Uterus (tissue), 4 donors: ENCODE results near the gene TRABD2B. TPM values are rescaled to one million over a fixed set of nuclear protein-coding genes. Genes with fewer than 3 reads are reported as not detected.

ENCODE experiments used
- DNase-seq, 2 donors: peaks; one replicate each; pipeline ENCODE4 v3.0.0-alpha.2; 2019 to 2020
- H3K27ac ChIP-seq, 2 donors: fragments of 200-600 bp; sonication (generic); 1 replicate in 1 of 2; 2 replicates in 1 of 2; pipeline ENCODE4 v1.5.1; 2016 to 2018
- H3K27me3 ChIP-seq, 2 donors: fragments of 200-600 bp; sonication (generic); one replicate each; pipeline ENCODE4 v1.5.1; 2018 to 2019; ENCODE audit warnings: control low read depth in 1 of 2
- H3K36me3 ChIP-seq, 2 donors: fragments of 200-600 bp; sonication (generic); one replicate each; pipeline ENCODE4 v1.5.1; 2019; ENCODE audit warnings: control low read depth in 1 of 2
- H3K4me1 ChIP-seq, 2 donors: fragments of 200-600 bp; sonication (generic); one replicate each; pipeline ENCODE4 v1.5.1; 2018 to 2019; ENCODE audit warnings: control low read depth in 1 of 2
- H3K4me3 ChIP-seq, 2 donors: fragments of 200-600 bp; sonication (generic); 1 replicate in 1 of 2; 2 replicates in 1 of 2; pipeline ENCODE4 v1.5.1; 2018 to 2019; ENCODE audit warnings: mild to moderate bottlenecking in 1 of 2
- H3K9me3 ChIP-seq, 2 donors: fragments of 200-600 bp; sonication (generic); one replicate each; pipeline ENCODE4 v1.5.1; 2019; ENCODE audit warnings: control low read depth in 1 of 2
- POLR2A ChIP-seq, 2 donors: fragments of 450-650 bp; IDR thresholded peaks; one replicate each; pipeline ENCODE4 v1.6.1; 2016; ENCODE audit warnings: antibody characterized with exemption in 2 of 2, mild to moderate bottlenecking in 1 of 2, moderate library complexity in 1 of 2
- intact Hi-C: fragments of 100-400 bp; cut with DNase I; formaldehyde crosslinking; loops from one replicate; pipeline ENCODE4 v1.15.1; 2023; ENCODE audit warnings: low total_unique reads
- total RNA-seq, 4 donors: library from RNA; depleted of rRNA in 3 of 4; stranded (reverse); fragments of >200 nt in 3 of 4; gene quantifications; one replicate each; pipeline versions ENCODE4 v1.1.0 to v1.2.4, GENCODE V29; 2014 to 2023
- TF ChIP-seq, protein P1 (sequence below), 4 experiments: fragments of 200-600 bp in 2 of 4; fragments of 450-650 bp in 2 of 4; sonication (generic) in 2 of 4; IDR thresholded peaks; one replicate each; pipeline ENCODE4 v1.5.1; 2016 to 2019; ENCODE audit warnings: antibody characterized with exemption in 4 of 4, mild to moderate bottlenecking in 2 of 4, moderate library complexity in 1 of 4
- donor health status: DM: yes; HTN: yes; CAD: no.

TRABD2B gene
- total RNA-seq, 4 donors from 2014 or later = under 0.01 to 1.6 (median 1.0) TPM

DNA sequence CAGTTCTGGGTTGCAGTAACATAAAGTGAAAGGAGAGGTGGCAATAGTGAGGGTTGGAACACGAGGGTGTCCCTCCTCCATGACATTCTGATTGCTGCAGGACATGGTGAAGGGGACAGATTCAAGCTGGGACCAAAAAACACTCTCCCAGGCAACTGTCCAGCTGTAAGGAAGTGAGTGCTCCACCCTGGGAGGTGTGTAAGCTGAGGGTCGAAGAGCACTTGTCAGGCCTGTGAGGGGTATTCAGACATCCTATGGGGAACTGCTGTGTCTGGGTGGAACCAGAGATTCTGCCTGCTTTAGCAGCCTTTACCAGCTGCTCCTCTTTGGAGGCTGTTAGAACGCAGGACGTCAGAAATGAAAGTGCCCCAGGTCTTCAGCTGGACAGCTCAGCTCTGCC, 212.1 kb downstream of the TRABD2B start:
- no peak overlapping the region for H3K4me3 ChIP-seq
- intact Hi-C loops = no loop called here
- no peaks in the 10 kb centered on the region for H3K9me3 ChIP-seq
- H3K36me3 ChIP-seq = no peaks in the 10 kb centered on the region
- no peak for DNase-seq
- no peak for TF ChIP-seq POLR2A (IDR thresholded peaks at IDR 0.05)
- TF ChIP-seq, protein P1, sequence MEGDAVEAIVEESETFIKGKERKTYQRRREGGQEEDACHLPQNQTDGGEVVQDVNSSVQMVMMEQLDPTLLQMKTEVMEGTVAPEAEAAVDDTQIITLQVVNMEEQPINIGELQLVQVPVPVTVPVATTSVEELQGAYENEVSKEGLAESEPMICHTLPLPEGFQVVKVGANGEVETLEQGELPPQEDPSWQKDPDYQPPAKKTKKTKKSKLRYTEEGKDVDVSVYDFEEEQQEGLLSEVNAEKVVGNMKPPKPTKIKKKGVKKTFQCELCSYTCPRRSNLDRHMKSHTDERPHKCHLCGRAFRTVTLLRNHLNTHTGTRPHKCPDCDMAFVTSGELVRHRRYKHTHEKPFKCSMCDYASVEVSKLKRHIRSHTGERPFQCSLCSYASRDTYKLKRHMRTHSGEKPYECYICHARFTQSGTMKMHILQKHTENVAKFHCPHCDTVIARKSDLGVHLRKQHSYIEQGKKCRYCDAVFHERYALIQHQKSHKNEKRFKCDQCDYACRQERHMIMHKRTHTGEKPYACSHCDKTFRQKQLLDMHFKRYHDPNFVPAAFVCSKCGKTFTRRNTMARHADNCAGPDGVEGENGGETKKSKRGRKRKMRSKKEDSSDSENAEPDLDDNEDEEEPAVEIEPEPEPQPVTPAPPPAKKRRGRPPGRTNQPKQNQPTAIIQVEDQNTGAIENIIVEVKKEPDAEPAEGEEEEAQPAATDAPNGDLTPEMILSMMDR (IDR thresholded peaks at IDR 0.05) = no peak
- H3K27ac ChIP-seq = no peak overlapping the region
- no peaks in the 10 kb centered on the region for H3K4me1 ChIP-seq
- H3K27me3 ChIP-seq = no peaks in the 10 kb centered on the region

DNA sequence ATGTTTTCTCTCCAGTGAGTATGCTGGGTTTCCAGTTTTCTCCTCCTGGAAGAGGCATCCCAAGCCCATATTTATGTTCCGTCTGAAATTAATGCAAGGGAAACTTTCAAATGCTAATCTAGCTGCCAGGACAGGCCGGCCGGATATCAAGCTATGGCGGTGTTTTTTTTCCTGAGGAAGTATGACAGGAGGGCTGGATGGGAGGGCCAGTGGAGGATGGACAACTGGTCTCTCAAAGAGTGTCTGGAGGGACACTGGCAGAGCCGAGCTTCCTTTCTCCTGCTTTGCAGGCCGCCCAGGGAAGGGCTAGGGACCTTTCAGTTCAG, 212.7 kb downstream of the TRABD2B start:
- no peaks in the 10 kb centered on the region for H3K27me3 ChIP-seq
- intact Hi-C loops = no loop called here
- TF ChIP-seq, protein P1 (IDR thresholded peaks at IDR 0.05) = no peak
- no peak for TF ChIP-seq POLR2A (IDR thresholded peaks at IDR 0.05)
- H3K4me3 ChIP-seq = no peak overlapping the region
- H3K9me3 ChIP-seq = no peaks in the 10 kb centered on the region
- no peak overlapping the region for H3K27ac ChIP-seq
- H3K36me3 ChIP-seq = no peaks in the 10 kb centered on the region
- DNase-seq = no peak
- no peaks in the 10 kb centered on the region for H3K4me1 ChIP-seq

DNA sequence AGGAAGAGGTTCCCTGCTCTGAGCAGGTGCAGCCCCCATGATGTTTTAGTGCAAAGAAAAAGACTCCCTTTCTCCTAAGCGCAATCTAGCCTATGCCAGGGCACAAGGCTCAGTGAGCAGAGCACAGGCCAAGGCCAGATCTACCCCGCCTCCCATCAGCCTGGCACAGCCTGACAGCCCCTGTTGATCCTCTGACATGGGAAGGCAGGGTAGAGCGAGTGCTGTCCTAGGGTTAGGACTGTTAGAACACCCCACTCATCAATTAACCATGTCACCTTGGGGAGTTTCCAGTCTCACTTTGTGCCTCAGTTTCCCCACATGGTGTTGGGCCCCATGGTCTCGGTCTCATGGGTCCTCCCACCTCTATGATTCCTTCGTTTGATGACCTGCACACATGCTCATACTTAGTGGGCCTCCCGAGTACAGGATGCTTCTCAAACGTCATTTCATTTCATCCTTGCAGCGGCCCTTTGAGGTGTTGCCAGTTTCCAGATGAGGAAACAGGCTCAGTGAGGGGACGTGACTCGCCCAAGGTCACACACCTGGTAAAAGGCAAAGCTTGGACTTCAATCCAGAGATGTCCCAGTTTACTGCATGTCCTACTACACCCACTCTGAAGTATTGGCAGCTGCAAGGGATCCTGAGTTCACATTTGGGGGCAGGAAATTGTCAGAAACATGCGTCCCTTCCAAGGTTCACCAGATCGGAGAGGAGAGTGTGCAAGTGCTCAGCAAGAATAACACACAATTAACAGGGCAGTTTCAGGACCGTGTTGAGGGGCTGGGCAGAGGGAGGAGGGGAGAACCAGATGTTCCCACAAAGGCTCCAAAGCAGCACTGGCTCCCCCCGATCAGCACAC, 213.3 kb downstream of the TRABD2B start:
- intact Hi-C loops = no loop called here
- TF ChIP-seq, protein P1 (IDR thresholded peaks at IDR 0.05) = no peak
- TF ChIP-seq POLR2A (IDR thresholded peaks at IDR 0.05) = no peak
- DNase-seq = no peak
- no peak overlapping the region for H3K27ac ChIP-seq
- H3K36me3 ChIP-seq = no peaks in the 10 kb centered on the region
- H3K4me3 ChIP-seq = no peak overlapping the region
- H3K9me3 ChIP-seq = no peaks in the 10 kb centered on the region
- H3K27me3 ChIP-seq = no peaks in the 10 kb centered on the region
- H3K4me1 ChIP-seq = no peaks in the 10 kb centered on the region

DNA sequence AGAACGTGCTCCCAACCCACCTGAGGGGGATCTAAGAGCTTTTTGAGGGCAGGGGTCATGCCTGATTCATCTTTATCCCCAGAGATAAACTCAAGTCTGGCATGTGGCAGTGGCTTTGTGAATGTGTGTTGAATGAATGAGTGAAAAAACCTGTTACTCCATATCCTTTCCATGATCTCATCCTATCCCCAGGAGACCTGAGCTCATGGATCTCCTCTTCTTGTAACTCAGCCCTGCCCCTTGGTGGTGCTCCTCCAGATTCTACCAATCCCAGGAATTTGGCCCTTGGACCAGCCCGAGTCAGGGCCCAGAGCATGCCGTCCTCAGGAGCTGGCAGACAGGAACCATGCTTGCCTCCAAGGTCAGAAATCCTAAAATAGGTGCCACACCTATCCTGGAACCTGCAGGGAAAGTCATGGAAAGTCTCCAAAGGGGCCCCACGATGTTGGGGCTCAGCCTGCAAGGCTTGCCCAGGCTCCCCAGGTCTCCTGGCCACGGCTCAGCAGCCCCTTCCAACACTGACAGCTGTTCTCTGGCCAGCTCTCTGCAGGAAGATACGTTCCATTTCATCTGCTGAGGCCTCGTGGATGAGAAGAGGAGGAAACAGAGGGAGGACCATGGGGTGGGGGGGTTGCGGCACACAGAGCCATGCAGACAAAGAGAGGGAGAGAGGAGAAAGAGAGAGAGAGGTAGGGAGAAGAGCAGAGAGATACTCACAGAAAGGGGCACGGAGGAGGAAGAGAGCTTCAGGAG, 214.6 kb downstream of the TRABD2B start:
- Histone ChIP-seq H3K4me1 (no peaks in the 10 kb centered on the region), H3K27me3 (no peaks in the 10 kb centered on the region), H3K27ac (no peak overlapping the region), H3K4me3 (no peak overlapping the region), H3K9me3 (no peaks in the 10 kb centered on the region), H3K36me3 (no peaks in the 10 kb centered on the region)
- DNase-seq = no peak
- intact Hi-C loops = no loop called here
- TF ChIP-seq, protein P1 (IDR thresholded peaks at IDR 0.05) = no peak
- no peak for TF ChIP-seq POLR2A (IDR thresholded peaks at IDR 0.05)
